Stimulated activated memory B cell treated with anti-CD40 and anti-IgM and Interleukin-4, amounts not matched to agents 10 μg/mL and 1 μg/mL and 100 μg/mL, for 72 hours (primary cell): Measurements from ENCODE around the gene ZNF219.
A peak's percentile ranks its signal among the peaks of the same experiment; 100 is the strongest.

ENCODE experiments used
- ATAC-seq: fragments of 150-1000 bp; cut with Tn5 transposase; 2 replicates; pipeline ENCODE4 v1.10.0; 2021
- H3K27ac Mint-ChIP-seq: one replicate; pipeline ENCODE4 v1.8.0; 2022; ENCODE audit warnings: mild to moderate bottlenecking, mixed read lengths
- H3K27me3 Mint-ChIP-seq: one replicate; pipeline ENCODE4 v1.8.0; 2022; ENCODE audit warnings: mixed read lengths
- H3K36me3 Mint-ChIP-seq: one replicate; pipeline ENCODE4 v1.8.0; 2022; ENCODE audit warnings: mixed read lengths
- H3K4me1 Mint-ChIP-seq: one replicate; pipeline ENCODE4 v1.8.0; 2022; ENCODE audit warnings: mixed read lengths
- H3K4me3 Mint-ChIP-seq: one replicate; pipeline ENCODE4 v1.8.0; 2022; ENCODE audit warnings: mild to moderate bottlenecking, moderate library complexity, mixed read lengths
- H3K9me3 Mint-ChIP-seq: one replicate; pipeline ENCODE4 v1.8.0; 2022; ENCODE audit warnings: mixed read lengths

ZNF219 gene

DNA sequence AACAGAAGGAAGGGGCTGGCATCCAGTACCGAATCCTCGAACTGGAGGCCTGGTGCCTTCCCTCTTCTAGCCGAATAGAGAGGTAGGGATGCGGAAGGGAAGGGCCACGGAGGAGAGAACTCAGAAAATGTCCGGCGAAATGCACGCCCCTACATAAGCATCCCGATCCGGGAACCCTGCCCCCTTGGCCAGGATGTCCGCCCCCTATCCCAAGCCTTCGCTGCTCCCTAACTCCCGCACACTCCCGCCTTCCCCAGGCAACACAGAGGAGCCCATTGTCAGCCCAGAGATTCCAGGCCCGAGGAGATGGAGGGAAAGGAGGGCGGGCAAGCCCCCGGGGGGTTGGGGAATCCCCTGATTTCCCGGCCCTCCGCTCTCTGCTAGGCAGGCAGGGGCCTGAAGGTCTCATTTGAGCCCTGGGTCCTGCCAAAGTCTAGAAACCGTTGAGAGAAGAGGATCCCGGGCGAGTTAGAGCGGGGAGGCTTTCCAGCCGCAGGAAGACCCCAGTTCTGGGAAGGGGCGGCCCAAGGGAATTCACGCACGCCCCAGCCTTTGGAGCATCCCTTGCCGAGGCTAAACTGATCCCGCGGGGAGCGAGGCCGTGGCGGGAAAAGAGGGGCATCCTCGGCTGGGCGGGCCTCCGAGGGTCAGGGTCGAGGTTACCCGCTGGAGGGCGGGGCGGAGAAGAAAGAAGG, 28.9 kb downstream of the ZNF219 start:
- Mint-ChIP-seq H3K27me3 (peaks cover 58% of the 10 kb centered on the region), H3K27ac (peak overlapping the region; percentile 60), H3K4me3 (peak overlapping the region; percentile 80), H3K9me3 (no peaks in the 10 kb centered on the region), H3K4me1 (peaks cover 42% of the 10 kb centered on the region), H3K36me3 (no peaks in the 10 kb centered on the region)
- no peak for ATAC-seq

DNA sequence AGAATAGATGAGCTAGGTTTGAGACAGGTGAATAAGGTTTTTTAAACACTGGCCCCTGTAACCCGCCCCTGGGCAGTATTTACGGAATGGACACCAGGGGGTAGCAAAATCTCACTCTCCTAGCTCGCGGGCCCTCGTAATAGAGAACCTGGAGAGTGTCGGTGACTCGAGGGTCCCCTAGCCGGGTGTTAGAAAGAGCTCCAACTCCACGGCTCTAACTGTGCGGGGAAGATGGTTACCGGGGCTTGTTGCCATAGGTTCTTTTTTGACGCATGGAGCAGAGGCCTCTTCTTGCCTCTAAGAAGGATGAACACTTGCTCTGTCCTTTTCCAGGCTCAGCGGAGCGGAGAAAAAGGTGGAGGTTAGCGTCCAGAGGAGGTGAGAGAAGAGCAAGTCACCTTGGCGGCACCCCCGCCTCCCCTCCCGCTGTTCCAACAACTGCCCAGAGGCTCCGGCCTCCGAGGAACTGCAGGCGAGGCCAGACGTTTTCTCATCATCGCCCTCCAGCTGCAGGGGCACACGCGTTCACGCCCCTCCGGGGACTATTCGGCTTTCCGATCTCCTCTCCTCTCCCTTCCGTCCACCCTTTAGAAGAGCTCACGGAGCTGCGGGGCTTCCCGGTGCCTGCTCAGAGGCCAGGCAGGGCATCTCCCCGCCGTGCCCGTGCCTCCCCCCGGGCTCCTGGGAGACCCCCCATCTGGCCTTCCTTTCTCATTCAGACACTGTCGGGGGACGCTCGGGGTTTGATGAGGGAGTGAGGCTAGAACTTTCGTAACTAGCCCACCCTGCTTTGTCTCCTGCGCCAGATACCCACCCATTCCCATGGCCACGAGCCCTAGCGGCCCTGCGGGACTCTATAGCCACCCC, 29.7 kb downstream of the ZNF219 start:
- Mint-ChIP-seq H3K4me3 (peak overlapping the region; percentile 80), H3K9me3 (no peaks in the 10 kb centered on the region), H3K36me3 (no peaks in the 10 kb centered on the region), H3K4me1 (peaks cover 42% of the 10 kb centered on the region), H3K27ac (peak overlapping the region; percentile 60), H3K27me3 (peaks cover 54% of the 10 kb centered on the region)
- peak; percentile 61 for ATAC-seq

DNA sequence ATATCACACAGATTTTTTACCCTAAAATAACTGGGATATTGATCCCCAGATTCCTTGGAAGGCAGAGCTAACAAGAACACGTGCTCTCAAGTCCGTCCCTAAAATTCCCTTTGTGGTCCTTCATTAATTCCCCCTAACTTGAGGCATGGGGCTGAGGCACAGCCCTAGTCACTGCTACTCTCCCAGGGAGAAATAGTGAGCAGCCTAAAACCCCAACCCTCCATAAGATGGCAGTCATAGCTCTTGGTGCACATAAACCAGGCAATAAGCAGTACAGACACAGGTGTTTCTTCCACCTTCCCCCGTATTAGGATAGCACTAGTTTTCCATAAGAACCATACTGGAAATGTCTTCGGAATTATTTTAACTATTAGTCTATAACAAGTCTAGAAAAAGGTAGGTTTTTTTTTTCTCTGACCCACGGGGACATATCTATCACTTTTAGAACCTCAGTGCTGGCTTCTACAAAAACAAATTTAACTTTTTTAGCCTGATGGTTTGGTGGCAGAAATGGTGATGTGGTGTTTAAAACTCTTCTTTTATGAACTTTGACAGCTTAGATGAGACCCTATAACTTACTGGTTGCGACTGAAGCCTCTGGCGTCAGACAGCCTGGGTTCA, 31.5 kb downstream of the ZNF219 start:
- H3K9me3 Mint-ChIP-seq: no peaks in the 10 kb centered on the region

DNA sequence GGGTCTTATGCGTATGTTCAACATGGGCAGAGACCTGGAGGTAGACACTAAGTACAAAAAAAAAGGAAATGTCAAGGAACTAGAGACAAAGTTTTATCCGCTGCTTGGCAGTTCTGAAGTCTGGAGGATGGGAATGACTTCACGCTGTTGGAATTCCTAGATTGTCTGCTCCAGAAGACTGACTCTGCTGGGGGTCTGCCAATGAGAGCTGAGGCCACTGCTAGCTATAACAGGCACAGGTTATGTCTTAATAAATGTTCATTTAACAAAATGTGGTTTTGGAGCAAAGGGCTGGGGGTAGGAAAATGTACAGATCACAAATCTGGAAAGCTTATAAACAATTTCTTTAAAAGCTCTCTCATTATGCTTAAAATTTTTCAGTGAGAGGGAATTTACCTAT, 35.0 kb downstream of the ZNF219 start:
- H3K9me3 Mint-ChIP-seq: no peaks in the 10 kb centered on the region
- no peaks in the 10 kb centered on the region for H3K36me3 Mint-ChIP-seq
- H3K27ac Mint-ChIP-seq: no peak overlapping the region
- H3K4me3 Mint-ChIP-seq: no peak overlapping the region
- no peak for ATAC-seq
- peaks cover 70% of the 10 kb centered on the region for H3K27me3 Mint-ChIP-seq
- peaks cover 4% of the 10 kb centered on the region for H3K4me1 Mint-ChIP-seq

More for the DNA sequence above, 31.5 kb downstream of the ZNF219 start:
- H3K27me3 Mint-ChIP-seq: peaks cover 62% of the 10 kb centered on the region
- H3K4me3 Mint-ChIP-seq: no peak overlapping the region
- no peak overlapping the region for H3K27ac Mint-ChIP-seq
- peaks cover 35% of the 10 kb centered on the region for H3K4me1 Mint-ChIP-seq
- no peak for ATAC-seq
- no peaks in the 10 kb centered on the region for H3K36me3 Mint-ChIP-seq

DNA sequence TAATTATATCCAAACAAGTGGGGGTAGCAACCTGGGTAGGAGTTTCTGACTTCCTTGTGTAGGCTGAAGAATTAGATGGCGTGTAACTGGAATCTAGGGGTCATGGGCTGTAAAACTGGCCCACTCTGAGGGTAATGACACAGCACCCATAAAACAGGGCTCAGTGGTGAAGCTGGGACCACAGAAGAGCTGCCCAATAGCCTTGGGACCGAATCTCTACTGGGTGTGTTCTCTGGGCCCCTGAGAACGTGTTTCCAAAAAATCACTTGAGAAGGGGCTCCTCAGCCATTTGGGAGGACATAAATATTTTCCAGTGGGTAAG, 37.1 kb downstream of the ZNF219 start:
- H3K4me1 Mint-ChIP-seq: no peaks in the 10 kb centered on the region
- no peaks in the 10 kb centered on the region for H3K36me3 Mint-ChIP-seq
- peaks cover 66% of the 10 kb centered on the region for H3K27me3 Mint-ChIP-seq
- no peak overlapping the region for H3K4me3 Mint-ChIP-seq
- ATAC-seq: no peak
- H3K27ac Mint-ChIP-seq: no peak overlapping the region
- no peaks in the 10 kb centered on the region for H3K9me3 Mint-ChIP-seq

DNA sequence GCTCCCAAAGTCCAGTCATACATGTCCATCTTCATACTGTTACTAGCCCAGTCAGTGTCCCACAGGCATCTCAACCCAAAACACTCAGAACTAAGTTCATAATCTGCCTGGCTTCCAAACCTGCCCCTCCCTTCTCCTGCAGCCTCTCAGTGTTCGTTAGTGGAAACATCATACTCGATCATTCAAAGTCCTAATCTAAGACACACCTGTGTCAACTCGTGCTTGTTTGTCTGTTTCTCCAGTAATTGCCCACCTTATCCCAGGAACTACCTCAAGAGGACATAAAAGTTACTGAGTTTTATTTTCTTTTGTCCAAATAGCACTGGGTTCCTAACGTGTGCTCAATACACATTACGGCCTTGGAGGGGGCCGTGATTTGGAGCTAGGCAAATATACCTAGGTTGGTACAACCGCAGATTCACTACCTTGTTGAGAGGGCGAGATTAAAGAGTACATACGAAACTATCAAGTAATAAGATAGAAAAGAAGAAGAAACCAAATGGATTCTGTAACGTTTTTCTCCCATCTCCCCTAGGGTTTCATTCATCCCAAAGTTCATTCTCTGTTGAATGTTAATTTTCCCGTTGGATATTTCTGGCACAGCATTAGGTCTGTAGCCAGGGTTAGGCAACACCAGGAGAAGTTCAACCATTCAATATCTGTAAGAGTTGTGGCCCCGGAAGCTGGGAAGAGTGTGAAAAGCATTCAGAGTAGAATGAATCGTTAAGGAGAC, 37.7 kb downstream of the ZNF219 start:
- peaks cover 61% of the 10 kb centered on the region for H3K27me3 Mint-ChIP-seq
- H3K4me1 Mint-ChIP-seq: no peaks in the 10 kb centered on the region
- H3K9me3 Mint-ChIP-seq: no peaks in the 10 kb centered on the region
- no peak overlapping the region for H3K4me3 Mint-ChIP-seq
- H3K36me3 Mint-ChIP-seq: no peaks in the 10 kb centered on the region
- H3K27ac Mint-ChIP-seq: no peak overlapping the region
- no peak for ATAC-seq

DNA sequence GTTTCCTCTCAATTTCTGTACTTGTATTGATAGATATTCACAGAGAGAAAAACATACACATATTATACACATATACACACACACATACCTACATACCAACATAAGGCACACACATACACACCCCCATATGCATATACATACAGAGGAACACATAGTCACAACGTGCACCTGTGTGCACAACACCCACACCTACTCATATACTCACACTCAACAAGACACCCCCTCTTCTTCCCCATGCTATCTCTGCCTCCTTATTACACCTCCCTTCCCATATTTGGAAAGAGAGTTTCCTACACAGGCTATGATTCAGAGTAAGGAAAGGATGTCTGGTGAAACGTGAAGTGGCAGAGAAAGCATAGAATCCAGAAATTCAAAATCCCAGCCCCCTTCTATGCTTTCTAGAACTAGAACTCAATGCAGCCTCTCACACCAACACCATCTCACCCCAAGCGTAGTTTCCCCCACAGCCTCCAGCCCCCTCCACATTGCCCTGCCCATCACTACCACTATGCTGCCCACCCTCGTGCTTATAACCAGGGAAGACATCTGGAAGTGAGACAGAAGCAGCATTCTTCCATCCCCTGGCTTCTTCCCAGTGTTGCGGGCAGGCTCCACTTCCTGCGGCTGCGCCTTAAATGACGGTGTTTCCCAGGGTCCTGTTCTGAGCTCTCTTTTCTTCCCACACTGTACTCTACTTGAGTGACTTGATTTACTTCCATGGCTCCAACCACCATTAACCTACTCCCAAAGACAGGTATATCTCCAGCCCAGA, 38.4 kb downstream of the ZNF219 start:
- H3K4me1 Mint-ChIP-seq: no peaks in the 10 kb centered on the region
- H3K27ac Mint-ChIP-seq: no peak overlapping the region
- H3K27me3 Mint-ChIP-seq: peaks cover 54% of the 10 kb centered on the region
- H3K9me3 Mint-ChIP-seq: no peaks in the 10 kb centered on the region
- no peak for ATAC-seq
- H3K36me3 Mint-ChIP-seq: no peaks in the 10 kb centered on the region
- no peak overlapping the region for H3K4me3 Mint-ChIP-seq

DNA sequence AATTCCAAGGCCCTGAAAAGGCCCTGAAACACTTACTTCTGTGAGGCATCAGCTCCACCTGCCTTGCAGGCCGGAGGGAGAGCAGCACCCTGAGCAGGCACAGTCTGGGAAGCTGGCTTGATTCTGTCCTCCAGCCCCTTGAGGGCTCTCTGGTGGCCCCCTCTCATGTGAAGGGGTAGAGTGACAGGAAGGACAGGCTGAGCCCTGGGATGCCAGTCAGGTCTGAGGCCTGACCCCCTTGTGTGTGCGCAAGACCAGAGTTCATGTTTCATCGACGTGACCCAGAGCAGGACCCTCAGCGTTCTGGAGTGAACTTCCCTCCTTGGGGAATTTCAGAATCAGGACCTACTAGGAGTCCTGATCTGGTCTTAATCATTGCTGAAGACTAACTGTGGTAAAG, 39.6 kb downstream of the ZNF219 start:
- H3K27ac Mint-ChIP-seq: no peak overlapping the region
- H3K4me3 Mint-ChIP-seq: no peak overlapping the region
- H3K36me3 Mint-ChIP-seq: no peaks in the 10 kb centered on the region
- ATAC-seq: no peak
- no peaks in the 10 kb centered on the region for H3K4me1 Mint-ChIP-seq
- H3K27me3 Mint-ChIP-seq: peaks cover 54% of the 10 kb centered on the region
- H3K9me3 Mint-ChIP-seq: no peaks in the 10 kb centered on the region

DNA sequence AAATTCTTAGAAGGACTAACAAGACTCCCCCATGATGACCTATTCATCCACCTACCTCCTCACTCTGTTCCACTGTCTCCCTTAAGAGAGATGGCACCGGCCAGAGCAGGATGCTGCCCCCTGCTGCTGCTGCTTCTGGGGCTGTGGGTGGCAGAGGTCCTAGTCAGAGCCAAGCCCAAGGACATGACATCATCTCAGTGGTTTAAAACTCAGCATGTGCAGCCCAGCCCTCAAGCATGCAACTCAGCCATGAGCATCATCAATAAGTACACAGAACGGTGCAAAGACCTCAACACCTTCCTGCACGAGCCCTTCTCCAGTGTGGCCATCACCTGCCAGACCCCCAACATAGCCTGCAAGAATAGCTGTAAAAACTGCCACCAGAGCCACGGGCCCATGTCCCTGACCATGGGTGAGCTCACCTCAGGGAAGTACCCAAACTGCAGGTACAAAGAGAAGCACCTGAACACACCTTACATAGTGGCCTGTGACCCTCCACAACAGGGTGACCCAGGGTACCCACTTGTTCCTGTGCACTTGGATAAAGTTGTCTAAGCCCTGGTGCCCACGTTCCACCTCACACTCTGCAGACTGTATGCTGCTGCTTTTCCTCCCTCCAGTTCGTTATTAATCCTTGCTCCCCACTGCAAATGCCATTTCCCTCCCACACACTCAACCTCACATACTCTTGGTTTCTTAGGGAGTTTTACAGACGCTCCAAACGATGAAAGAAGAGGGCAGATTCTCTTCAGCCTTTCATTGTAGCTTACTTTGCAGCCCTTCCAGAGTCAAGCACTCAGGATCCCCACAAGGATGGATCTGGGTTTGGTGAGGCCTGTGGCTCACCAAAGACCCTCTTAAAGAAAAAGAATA, 40.4 kb downstream of the ZNF219 start, which contains the start of gene RNASE8:
Gene RNASE8, plus strand, starts transcription at position 20 of the 873 bp plus-strand sequence. Its CDS starts 71 bp downstream, at position 91.
- Mint-ChIP-seq H3K27ac (no peak within 1 kb of the TSS), H3K4me3 (no peak within 1 kb of the TSS), H3K4me1 (no peaks in the 10 kb centered on the region), H3K9me3 (no peaks in the 10 kb centered on the region), H3K36me3 (no peaks in the 10 kb centered on the region), H3K27me3 (peaks cover 49% of the 10 kb centered on the region)
- ATAC-seq: peak; percentile 38

DNA sequence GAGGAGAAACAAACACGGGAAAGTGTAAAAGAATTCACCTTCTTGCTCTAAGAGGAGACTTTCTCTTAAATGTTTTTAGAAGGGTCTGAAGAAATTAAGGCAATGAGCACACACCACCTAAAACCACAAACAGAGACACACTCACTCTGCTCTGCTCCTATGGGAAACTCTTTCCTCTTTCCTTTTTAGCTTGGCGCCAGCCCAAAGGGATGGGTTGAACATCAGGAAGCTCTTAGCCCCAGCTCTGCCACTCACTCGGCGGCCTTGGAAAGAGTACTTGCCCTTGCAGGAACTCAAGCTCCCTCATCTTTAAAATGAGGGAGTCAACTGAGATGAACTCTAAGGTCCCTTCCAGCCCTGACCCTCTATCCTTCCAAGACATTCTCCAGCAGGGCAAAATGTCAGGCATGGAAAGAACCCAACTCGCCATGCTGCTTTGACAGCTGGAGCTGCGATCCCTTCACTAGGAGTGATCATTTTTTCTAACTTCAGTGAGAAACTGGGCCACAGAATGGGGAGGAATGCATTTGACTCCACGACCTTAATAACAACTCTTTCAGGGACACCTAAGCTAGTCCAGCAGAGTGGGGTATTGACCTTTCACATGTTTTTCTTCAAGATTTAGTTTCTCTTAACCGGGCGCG, 41.8 kb downstream of the ZNF219 start:
- Mint-ChIP-seq H3K4me3 (no peak overlapping the region), H3K27me3 (peaks cover 48% of the 10 kb centered on the region), H3K36me3 (no peaks in the 10 kb centered on the region), H3K4me1 (no peaks in the 10 kb centered on the region), H3K27ac (no peak overlapping the region), H3K9me3 (no peaks in the 10 kb centered on the region)
- no peak for ATAC-seq

DNA sequence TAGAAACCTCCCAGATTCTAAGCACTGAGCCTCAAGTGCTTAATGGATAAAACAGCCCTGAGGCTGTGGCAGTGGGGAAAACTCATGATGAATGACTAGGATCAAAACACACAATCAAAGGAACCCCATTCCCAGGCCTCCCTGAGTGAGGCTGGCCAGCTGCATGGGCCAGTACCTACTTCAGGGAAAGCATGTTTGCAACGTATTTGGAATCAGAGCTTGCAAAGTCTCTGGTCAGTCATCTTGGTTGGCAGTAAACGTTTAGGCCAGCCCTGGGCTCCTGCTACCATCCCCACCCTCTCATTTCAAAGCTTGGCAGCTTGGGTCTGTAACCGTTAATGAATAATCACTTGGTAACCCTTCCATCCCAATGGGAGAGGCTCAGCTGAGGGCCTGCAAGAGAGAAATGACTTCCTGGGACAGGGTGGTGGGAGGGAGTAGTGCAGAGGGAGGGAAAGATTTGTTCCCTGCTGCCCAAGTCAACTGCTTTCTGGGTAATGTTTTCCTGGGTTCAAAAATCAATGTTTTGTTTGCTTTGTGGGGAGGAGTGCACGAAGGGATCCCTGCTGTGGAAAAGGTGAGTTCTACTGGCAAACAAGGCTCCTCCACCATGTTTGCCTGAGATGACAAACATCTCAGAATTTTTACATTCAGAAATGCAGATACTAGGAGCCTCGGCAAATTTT, 42.9 kb downstream of the ZNF219 start:
- Mint-ChIP-seq H3K4me3 (no peak overlapping the region), H3K27ac (no peak overlapping the region), H3K9me3 (no peaks in the 10 kb centered on the region), H3K36me3 (no peaks in the 10 kb centered on the region), H3K4me1 (no peaks in the 10 kb centered on the region), H3K27me3 (peaks cover 39% of the 10 kb centered on the region)
- no peak for ATAC-seq

DNA sequence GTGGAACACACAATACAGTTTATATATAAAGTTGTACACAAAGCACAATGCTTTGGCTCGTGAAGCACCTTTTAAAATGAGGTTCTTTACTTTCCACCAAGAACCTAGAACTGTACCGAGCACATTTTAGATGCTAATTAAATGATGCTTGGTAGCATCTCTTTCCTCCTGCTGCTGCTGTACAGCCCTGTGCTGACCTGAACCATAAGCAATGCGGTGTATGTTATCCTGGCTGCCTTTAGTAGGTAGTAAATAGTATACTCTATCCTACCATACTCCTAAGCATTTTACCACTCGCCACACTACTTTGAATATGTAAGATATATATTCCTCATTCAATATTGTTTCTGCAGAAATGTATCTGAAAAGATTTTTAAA, 43.7 kb downstream of the ZNF219 start:
- H3K4me1 Mint-ChIP-seq: no peaks in the 10 kb centered on the region
- H3K27ac Mint-ChIP-seq: no peak overlapping the region
- H3K27me3 Mint-ChIP-seq: peaks cover 31% of the 10 kb centered on the region
- no peak overlapping the region for H3K4me3 Mint-ChIP-seq
- ATAC-seq: no peak
- H3K9me3 Mint-ChIP-seq: no peaks in the 10 kb centered on the region
- H3K36me3 Mint-ChIP-seq: no peaks in the 10 kb centered on the region

DNA sequence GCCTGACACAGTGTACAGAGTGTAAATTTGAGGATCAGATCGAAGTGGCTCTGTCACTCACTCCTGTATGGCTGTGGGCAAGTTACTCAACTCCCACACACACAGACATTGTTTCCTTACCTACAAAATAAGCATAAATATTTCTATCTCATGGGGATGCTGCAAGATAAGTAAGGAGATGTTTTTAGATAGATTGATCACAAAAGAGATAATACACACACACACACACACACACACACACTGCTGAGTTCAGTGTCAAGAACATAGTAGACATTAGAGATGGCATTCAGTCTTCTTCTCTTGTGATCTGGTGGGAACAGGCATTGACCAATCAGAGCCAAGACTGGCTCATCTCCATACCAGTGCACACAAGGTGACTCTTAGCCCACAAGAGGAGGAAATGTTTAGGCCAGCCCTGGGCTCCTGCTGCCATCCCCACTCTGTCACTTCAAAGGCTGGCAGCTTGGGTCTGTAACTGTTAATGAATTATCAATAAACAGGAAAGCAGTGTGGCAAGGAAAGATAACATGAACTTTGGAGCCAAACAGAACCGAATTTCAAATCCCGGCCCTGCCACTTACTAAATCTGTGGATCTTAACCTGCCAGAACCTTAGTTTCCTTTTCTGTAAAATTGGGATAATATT, 44.2 kb downstream of the ZNF219 start:
- no peak overlapping the region for H3K4me3 Mint-ChIP-seq
- H3K27ac Mint-ChIP-seq: no peak overlapping the region
- no peaks in the 10 kb centered on the region for H3K9me3 Mint-ChIP-seq
- H3K4me1 Mint-ChIP-seq: no peaks in the 10 kb centered on the region
- ATAC-seq: no peak
- H3K27me3 Mint-ChIP-seq: peaks cover 30% of the 10 kb centered on the region
- no peaks in the 10 kb centered on the region for H3K36me3 Mint-ChIP-seq
